Activated CD8-positive, alpha-beta memory T cell treated with anti-CD3 and anti-CD28 coated beads for 24 hours (primary cell): ENCODE data around the gene SMIM8.

Experiments
- DNase-seq: peaks from one replicate; pipeline ENCODE4 v3.0.0-alpha.2; 2020

SMIM8 gene

DNA sequence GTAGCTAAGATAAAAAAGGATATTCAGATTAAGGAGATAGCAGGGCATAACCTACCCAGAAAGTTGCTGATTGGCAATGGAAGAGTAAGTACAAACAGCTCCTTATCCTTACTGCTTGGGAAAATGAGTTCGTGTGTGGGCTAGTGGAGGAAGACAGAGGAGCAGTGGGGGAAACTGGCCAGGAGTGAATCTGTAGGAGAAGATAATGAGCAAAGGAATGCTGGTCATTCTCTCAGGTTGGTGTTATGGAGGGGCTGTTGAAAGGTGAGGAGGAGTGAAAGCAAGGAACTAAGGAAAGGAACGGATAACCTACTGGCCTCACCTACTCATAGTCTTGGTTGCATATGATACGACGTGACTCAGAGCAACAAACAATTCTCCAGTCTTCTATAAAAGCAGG is 14.0 kb downstream of the SMIM8 start:
- no peak for DNase-seq

DNA sequence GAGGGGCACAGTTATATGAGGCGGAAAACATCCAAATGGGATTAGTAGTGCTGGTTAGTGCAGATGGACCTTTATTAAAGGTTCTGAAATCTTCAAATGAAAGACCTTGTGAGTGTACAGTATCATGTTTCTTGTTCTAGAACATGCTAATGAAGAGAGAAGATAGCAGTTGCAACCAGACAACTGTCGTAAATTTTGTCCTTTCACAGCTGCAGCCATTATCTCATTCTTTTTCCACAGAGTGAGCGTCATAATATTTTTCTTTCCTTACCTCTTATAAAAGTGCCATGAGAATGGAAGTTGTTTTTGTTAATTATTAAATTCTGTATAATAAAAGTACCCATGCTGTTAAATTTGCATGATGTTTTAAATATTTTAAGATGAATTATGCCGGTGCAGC is 17.8 kb downstream of the SMIM8 start:
- no peak for DNase-seq

GRCh38 chr6:87341158-87341557 is 18.8 kb downstream of the SMIM8 start:
- no peak for DNase-seq

GRCh38 chr6:87341899-87342298 is 19.5 kb downstream of the SMIM8 start:
- no peak for DNase-seq

DNA sequence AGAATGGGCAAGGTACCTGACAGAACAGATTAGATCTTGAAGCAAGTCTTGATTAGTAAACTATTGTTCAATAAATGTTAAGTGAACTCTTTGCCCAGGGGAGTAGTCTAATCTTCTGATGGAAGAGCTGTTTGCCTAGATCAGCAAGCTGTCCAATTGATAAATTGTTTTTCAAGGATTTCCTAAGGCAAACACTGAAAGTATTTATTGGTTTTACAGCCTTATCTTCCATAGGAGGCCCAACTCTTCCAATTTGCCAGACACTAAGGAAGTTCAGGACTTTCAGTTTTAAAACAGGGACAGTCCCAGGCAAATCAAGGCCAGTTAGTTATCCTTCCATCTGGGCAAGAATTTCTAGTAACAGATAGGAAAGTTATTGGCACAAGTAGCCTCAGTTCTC is 20.4 kb downstream of the SMIM8 start:
- no peak for DNase-seq

DNA sequence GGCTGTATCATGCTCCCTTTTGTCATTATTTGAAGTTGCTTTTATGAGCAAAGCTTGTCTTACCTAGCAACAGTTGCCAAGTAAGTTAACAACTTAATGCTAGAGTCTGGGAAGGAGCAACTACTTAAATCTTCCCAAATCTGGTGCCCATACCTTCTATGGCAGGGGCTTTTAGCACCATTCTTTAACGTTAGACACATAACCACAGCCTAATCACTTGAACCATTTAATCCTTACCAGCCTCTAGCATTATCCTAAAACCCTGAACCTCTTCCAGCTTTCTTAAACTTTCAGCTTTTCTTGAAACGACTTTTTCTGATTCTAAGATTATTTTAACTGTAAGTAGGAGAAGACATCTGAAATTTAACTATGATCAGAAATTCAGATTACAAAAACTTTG is 22.3 kb downstream of the SMIM8 start, which contains the start of gene C6orf163:
Gene C6orf163, plus strand, starts transcription at position 83 of the 400 bp plus-strand sequence. Its CDS starts 287 bp downstream, at position 370.
- no peak for DNase-seq

DNA sequence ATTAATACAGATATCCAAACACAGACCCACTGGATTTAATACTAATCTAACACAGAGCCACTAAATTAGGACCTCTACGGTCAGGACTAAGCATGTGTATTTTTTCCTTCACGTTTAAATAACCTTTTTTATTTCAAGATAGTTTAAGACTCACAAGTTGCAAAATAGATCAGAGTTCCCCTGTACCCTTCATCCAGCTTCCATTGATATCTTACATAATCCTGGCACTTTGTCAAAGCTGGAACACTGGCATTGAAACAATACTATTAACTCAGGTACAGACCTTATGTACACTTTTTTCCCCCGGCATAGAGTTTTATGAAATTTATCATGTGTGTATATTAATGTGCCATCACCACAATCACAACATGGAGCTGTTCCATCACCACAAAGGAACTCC is 24.3 kb downstream of the SMIM8 start:
- no peak for DNase-seq

DNA sequence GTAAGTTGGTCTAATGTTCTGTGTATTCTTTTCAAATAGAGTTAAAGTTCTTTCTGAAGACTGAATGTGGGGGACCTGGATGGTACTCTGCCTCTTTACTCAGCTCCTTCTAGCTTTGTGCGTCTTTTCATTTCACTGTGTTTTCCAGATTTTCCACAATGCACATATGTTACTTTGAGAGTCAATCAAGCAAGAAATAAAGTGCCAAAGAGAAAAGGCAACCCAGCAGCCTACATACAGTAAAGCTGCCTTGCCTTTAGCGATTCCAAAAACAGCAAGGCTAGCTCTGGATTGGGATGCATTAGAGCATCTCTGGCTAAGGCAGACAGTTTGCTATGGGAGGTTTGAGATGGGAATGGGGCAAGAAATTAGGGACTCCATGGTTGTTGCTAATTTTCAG is 27.5 kb downstream of the SMIM8 start:
- DNase-seq: no peak

DNA sequence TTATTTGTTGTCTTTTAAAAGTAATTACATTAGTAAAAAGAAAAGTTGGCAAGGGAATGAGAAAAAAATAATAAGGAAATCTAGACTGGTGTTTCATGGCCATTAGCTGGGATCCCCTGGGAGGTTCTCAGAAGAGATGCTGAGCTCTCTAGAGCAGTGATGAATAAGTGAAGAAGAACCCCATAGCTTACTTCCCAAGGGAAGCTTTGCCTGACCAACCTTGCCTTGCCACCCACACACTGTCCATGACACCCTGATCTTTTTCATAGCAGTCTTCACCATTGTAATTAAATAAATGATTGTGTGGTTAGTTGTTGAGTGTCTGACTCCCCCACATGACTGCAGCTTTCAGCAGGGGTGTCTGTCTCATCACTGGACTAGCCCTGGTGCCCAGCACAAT is 28.1 kb downstream of the SMIM8 start:
- no peak for DNase-seq

DNA sequence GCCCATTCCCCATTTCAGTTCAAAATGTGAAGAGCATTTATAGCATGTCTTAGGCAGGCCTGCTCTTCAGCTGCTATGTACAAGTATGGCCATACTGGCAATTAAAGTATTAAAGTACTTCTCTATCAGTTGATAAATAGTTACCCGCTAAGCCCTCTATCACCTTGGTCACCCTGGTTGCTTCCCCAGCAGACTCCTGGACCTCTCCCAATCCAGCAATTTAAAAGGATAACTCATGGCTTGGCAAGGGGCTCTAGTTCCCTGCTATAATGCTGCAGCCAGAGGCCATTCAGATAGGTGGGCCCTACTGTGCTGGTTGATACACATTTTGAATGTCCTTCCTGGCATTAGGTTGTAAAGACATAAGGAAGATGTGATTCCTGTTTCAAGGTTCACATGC is 29.2 kb downstream of the SMIM8 start:
- no peak for DNase-seq

DNA sequence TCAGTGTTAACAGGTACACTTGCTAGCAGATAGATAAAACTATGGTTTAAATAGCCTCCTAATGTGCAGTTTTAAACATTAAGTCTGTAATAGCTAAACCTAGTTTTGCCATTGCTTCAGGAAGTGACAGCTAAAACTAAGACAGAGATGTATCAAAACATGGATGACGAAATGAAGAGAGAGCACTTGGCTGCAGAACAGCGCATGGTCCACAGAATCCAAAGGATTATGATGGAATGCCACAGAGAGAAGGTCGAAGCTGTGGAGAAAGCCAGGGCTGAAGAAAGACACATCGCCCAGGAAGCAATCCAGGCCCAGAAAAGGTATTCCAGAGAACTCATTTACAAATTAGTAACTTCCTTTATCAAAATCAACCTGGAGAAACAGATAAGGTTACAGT is 33.8 kb downstream of the SMIM8 start:
- DNase-seq: no peak

GRCh38 chr6:87357479-87358196 is 35.2 kb downstream of the SMIM8 start:
- no peak for DNase-seq

GRCh38 chr6:87364602-87365252 is 42.3 kb downstream of the SMIM8 start:
- DNase-seq: no peak

DNA sequence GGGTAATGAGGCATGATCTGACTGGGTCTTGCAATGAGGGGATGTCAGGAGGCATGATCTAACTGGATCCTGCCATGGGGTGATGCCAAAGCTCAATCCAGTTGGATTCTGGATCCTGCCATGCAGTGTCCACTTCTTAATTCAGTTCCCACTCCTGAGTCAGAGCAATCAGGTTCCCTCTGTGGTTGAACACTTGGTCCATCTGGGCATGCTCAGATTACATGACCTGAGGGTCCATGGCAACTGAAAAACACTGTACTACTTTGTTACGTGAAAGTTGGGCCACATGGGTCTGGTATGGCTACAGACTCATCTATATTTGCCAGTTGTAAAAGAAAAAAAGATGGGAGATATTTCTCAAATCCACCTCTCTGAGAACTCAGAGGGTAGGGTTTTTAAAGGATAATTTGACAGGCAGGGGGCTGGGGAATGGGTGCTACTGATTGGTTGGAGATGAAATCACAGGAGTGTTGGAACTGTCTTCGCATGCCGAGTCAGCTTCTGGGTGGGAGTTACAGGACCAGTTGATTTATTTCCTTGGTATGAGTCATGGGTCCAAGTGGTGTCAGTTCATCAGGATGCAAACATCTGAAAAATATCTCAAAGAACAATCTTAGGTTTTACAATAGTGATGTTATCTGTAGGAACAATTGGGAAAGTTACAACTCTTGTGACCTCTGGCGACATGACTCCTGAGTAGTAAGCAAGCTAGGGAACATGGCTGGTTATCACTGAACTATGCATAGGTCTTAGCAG is 43.9 kb downstream of the SMIM8 start:
- no peak for DNase-seq

GRCh38 chr6:87366899-87367298 is 44.5 kb downstream of the SMIM8 start:
- DNase-seq: no peak

GRCh38 chr6:87373377-87373776 is 51.0 kb downstream of the SMIM8 start:
- DNase-seq: no peak

DNA sequence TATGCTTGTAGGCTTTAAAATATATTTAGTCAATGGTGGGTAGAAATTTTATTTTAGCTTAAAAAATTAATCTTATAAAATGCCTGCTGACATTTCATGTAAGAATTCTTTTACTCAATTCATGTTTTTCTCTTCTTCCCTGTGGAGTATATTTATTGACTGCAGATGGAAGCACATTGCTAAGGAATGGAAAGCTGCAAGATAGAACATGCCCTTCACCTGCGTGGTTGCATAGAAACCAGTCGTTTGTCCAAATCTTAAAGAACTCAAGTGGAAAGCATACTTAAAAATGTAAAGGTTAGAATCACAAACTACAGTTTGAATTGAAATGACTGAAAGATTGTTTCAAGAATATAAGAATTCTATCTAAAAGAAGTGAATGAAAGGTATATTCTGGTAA is 52.9 kb downstream of the SMIM8 start:
- DNase-seq: no peak

GRCh38 chr6:87376643-87377042 is 54.3 kb downstream of the SMIM8 start:
- DNase-seq: no peak

- no peak for DNase-seq
Measured at GRCh38 chr6:87378947-87379346, 56.6 kb downstream of the SMIM8 start.

DNA sequence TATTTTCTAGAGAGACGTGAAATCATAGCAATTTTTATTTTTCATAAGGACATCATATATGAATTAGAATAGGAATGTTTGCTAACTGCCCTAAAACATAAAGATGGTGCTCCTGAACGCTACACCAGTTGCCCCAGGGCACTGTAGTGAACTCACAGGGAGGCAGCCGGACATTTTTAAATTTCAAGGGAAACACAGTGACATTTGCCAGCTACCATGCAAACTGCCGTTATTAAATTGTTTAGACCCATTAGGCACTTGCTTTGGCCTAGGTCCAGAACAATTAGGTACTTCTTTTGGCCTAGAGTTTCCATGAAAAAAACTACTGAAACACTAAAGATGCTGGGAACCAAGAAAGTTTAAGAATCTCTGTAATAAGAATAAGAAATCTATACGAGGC is 60.5 kb downstream of the SMIM8 start:
- no peak for DNase-seq

GRCh38 chr6:87384038-87384437 is 61.6 kb downstream of the SMIM8 start:
- DNase-seq: no peak

DNA sequence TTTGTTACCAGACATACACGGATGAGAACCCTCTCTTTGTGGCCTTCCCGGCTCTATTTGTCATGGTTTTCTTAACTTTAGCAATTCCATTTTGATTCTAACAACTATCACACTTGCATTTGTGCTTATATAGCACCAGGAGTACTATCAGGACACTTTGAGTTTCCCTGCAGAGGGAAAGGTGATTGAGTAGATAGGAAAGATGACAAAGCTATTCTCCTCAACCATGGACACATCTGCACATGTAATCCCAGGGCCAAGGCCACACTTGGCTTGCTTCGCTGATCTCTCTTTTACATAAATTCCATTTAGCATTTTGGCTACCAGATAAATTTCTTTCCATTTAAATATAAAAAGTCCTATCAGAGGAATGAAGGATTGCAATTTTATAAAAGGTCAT is 62.1 kb downstream of the SMIM8 start:
- no peak for DNase-seq

GRCh38 chr6:87391334-87391733 is 68.9 kb downstream of the SMIM8 start:
- DNase-seq: no peak
